Smooth muscle cell (in vitro differentiated cells): ENCODE data around the gene RGL4. TPM values are rescaled to one million over a fixed set of nuclear protein-coding genes. Genes with fewer than 3 reads are reported as not detected.
"Not testable (repeated sequence)": the region's sequence is repeated elsewhere in the genome, so short reads cannot be mapped to it uniquely, and the experiment has no call there.

ENCODE experiments used
- DNase-seq: peaks from one replicate; lab custom pipeline; 2025; ENCODE audit not compliant: unreplicated experiment; lab: John Stamatoyannopoulos, UW
- H2AFZ ChIP-seq: fragments of 200-600 bp; sonication (generic); 2 replicates; pipeline ENCODE4 v1.6.0; 2016; ENCODE audit warnings: antibody characterized with exemption, low read depth, mild to moderate bottlenecking
- H3F3A ChIP-seq: fragments of 200-600 bp; sonication (generic); 2 replicates; pipeline ENCODE4 v1.6.0; 2017; ENCODE audit warnings: antibody characterized with exemption, low read depth
- H3K27ac ChIP-seq: fragments of 200-600 bp; sonication (generic); 2 replicates; pipeline ENCODE4 v1.5.1; 2016; ENCODE audit warnings: low read depth, mild to moderate bottlenecking
- H3K27me3 ChIP-seq: fragments of 200-600 bp; sonication (generic); 2 replicates; pipeline ENCODE4 v1.6.1; 2016; ENCODE audit warnings: low read depth, mild to moderate bottlenecking
- H3K36me3 ChIP-seq: fragments of 200-600 bp; sonication (generic); 2 replicates; pipeline ENCODE4 v1.5.1; 2016; ENCODE audit warnings: low read depth
- H3K4me1 ChIP-seq: fragments of 200-600 bp; sonication (generic); 2 replicates; pipeline ENCODE4 v1.5.1; 2016; ENCODE audit warnings: low read depth
- H3K4me2 ChIP-seq: fragments of 200-600 bp; sonication (generic); 2 replicates; pipeline ENCODE4 v1.6.0; 2016; ENCODE audit warnings: mild to moderate bottlenecking
- H3K4me3 ChIP-seq: fragments of 200-600 bp; sonication (generic); 2 replicates; pipeline ENCODE4 v1.5.1; 2016; ENCODE audit warnings: mild to moderate bottlenecking
- H3K79me2 ChIP-seq: fragments of 200-600 bp; sonication (generic); 2 replicates; pipeline ENCODE4 v1.6.0; 2016; ENCODE audit warnings: low read depth, mild to moderate bottlenecking
- H3K9ac ChIP-seq: fragments of 200-600 bp; sonication (generic); 2 replicates; pipeline ENCODE4 v1.6.0; 2016; ENCODE audit warnings: low read depth
- H3K9me3 ChIP-seq: fragments of 200-600 bp; sonication (generic); replicated peaks from 2 replicates; pipeline ENCODE4 v1.5.1; 2016; ENCODE audit warnings: low read depth
- H4K20me1 ChIP-seq: fragments of 200-600 bp; sonication (generic); 2 replicates; pipeline ENCODE4 v1.6.0; 2016; ENCODE audit warnings: low read depth
- CTCF ChIP-seq: fragments of 200-600 bp; sonication (generic); IDR thresholded peaks from 2 replicates; pipeline ENCODE4 v1.5.1; 2017; ENCODE audit warnings: borderline replicate concordance, mild to moderate bottlenecking, antibody characterized with exemption; ENCODE audit not compliant: insufficient read depth, poor library complexity, severe bottlenecking
- WGBS: methylation state at CpG from one replicate; pipeline ENCODE4 v1.1.7; 2016; ENCODE audit warnings: low lambda C conversion rate; 5-methylcytosine and 5-hydroxymethylcytosine counted together
- polyA plus RNA-seq: library from polyadenylated mRNA; unstranded; fragments of >200 nt; fragmentation: Nextera tagmentation; extraction: Ambion mirVana; gene quantifications from 2 replicates; pipeline ENCODE4 v1.2.1, GENCODE V29; 2016
- total RNA-seq: library from RNA; depleted of rRNA; stranded (reverse); fragments of >200 nt; gene quantifications from 2 replicates; pipeline ENCODE4 v1.2.3, GENCODE V29; 2014

The RGL4 gene
- total and polyA plus RNA-seq, 2 experiments from 2014 or later, result 0.23 TPM; not detected in 1

- no peaks in the 10 kb centered on the region for H3K79me2 ChIP-seq
- no peaks in the 10 kb centered on the region for H4K20me1 ChIP-seq
- TF ChIP-seq CTCF, result no peak
- no peak overlapping the region for H2AFZ ChIP-seq
- no peak for DNase-seq
- 89% methylated on average over 16 of the region's 16 CpGs for WGBS
- no peak overlapping the region for H3K9ac ChIP-seq
- H3F3A ChIP-seq, result no peaks in the 10 kb centered on the region
- no peaks in the 10 kb centered on the region for H3K9me3 ChIP-seq
- no peaks in the 10 kb centered on the region for H3K27me3 ChIP-seq
- no peak overlapping the region for H3K4me2 ChIP-seq
- no peak overlapping the region for H3K4me3 ChIP-seq
- H3K36me3 ChIP-seq, result no peaks in the 10 kb centered on the region
- no peak overlapping the region for H3K27ac ChIP-seq
- no peaks in the 10 kb centered on the region for H3K4me1 ChIP-seq
Measured at GRCh38 chr22:23670378-23671295, 20.2 kb upstream of the RGL4 start.

- H3K4me1 ChIP-seq, H3K36me3 ChIP-seq, H3K27me3 ChIP-seq, H2AFZ ChIP-seq, DNase-seq, H3K79me2 ChIP-seq, H3K27ac ChIP-seq, H3F3A ChIP-seq, H4K20me1 ChIP-seq, H3K4me2 ChIP-seq, H3K4me3 ChIP-seq, H3K9ac ChIP-seq, H3K9me3 ChIP-seq: not testable (repeated sequence)
- WGBS, result 0% methylated on average over 1 of the region's 4 CpGs
Measured at GRCh38 chr22:23671387-23671786, 19.4 kb upstream of the RGL4 start.

GRCh38 chr22:23672307-23673049 lies 18.3 kb upstream of the RGL4 start:
- H3F3A ChIP-seq, DNase-seq, H3K36me3 ChIP-seq, H4K20me1 ChIP-seq, H3K9me3 ChIP-seq, H3K9ac ChIP-seq, H3K4me1 ChIP-seq, H3K4me3 ChIP-seq, H3K79me2 ChIP-seq, H3K27me3 ChIP-seq, H2AFZ ChIP-seq, H3K4me2 ChIP-seq, H3K27ac ChIP-seq: not testable (repeated sequence)
- WGBS, result 92% methylated on average over 8 of the region's 8 CpGs

GRCh38 chr22:23673050-23673620 lies 17.7 kb upstream of the RGL4 start:
- Histone ChIP-seq H3K4me2 (no peak overlapping the region), H3K79me2 (no peaks in the 10 kb centered on the region), H3K27ac (no peak overlapping the region), H3K9me3 (no peaks in the 10 kb centered on the region), H3K4me1 (no peaks in the 10 kb centered on the region), H3F3A (no peaks in the 10 kb centered on the region), H3K9ac (no peak overlapping the region), H2AFZ (no peak overlapping the region), H3K4me3 (no peak overlapping the region), H3K27me3 (no peaks in the 10 kb centered on the region), H4K20me1 (no peaks in the 10 kb centered on the region), H3K36me3 (no peaks in the 10 kb centered on the region)
- no peak for DNase-seq
- 90% methylated on average over 7 of the region's 7 CpGs for WGBS
- no peak for TF ChIP-seq CTCF
